DND-41 (cell line): Measurements from ENCODE around the gene CAB39L.

Experiments used
- ATAC-seq: fragments of 200-7000 bp; cut with Tn5 transposase; 3 replicates; pipeline ENCODE4 v1.9.1; 2021; ENCODE audit warnings: low read depth; ENCODE audit not compliant: insufficient read depth
- DNase-seq: peaks from one replicate; pipeline ENCODE4 v3.0.0-alpha.2; 2020
- H2AFZ ChIP-seq: 2 replicates; pipeline ENCODE4 v1.6.0; 2012; ENCODE audit warnings: low read depth, low read length
- H3K27ac ChIP-seq: 2 replicates; pipeline ENCODE4 v1.5.1; 2012; ENCODE audit warnings: low read length, inconsistent platforms
- H3K27me3 ChIP-seq: fragments of 200-600 bp; sonication (generic); 2 replicates; pipeline ENCODE4 v1.6.0; 2012; ENCODE audit warnings: low read length, mild to moderate bottlenecking, inconsistent platforms; ENCODE audit not compliant: insufficient read depth, poor library complexity
- H3K36me3 ChIP-seq: 2 replicates; pipeline ENCODE4 v1.5.1; 2012; ENCODE audit warnings: low read length, inconsistent platforms; ENCODE audit not compliant: insufficient read depth
- H3K4me1 ChIP-seq: 2 replicates; pipeline ENCODE4 v1.5.1; 2012; ENCODE audit warnings: mild to moderate bottlenecking, low read length; ENCODE audit not compliant: insufficient read depth
- H3K4me2 ChIP-seq: 2 replicates; pipeline ENCODE4 v1.6.0; 2012; ENCODE audit warnings: mild to moderate bottlenecking, moderate library complexity, low read length, inconsistent platforms; ENCODE audit not compliant: insufficient read depth
- H3K4me3 ChIP-seq, 2 experiments: fragments of 200-600 bp in 1 of 2; shearing (Covaris generic) in 1 of 2; 2 replicates each; pipeline ENCODE4 v1.5.1; 2012 to 2016; ENCODE audit warnings: inconsistent platforms in 2 of 2, low read length in 2 of 2, mild to moderate bottlenecking in 2 of 2, low read depth in 1 of 2, moderate library complexity in 1 of 2
- H3K79me2 ChIP-seq: 2 replicates; pipeline ENCODE4 v1.6.0; 2012; ENCODE audit warnings: low read length, inconsistent platforms; ENCODE audit not compliant: insufficient read depth
- H3K9ac ChIP-seq: 2 replicates; pipeline ENCODE4 v1.6.0; 2012; ENCODE audit warnings: low read depth, mild to moderate bottlenecking, inconsistent platforms, low read length, moderate library complexity
- H3K9me3 ChIP-seq: 2 replicates; pipeline ENCODE4 v1.5.1; 2012; ENCODE audit warnings: low read length, moderate library complexity, mild to moderate bottlenecking, inconsistent platforms; ENCODE audit not compliant: insufficient read depth, severe bottlenecking
- H4K20me1 ChIP-seq: 2 replicates; pipeline ENCODE4 v1.6.0; 2012; ENCODE audit warnings: low read length; ENCODE audit not compliant: insufficient read depth
- CTCF ChIP-seq: IDR thresholded peaks from 2 replicates; pipeline ENCODE4 v1.5.1; 2012; ENCODE audit warnings: borderline replicate concordance, low read length, moderate library complexity, mild to moderate bottlenecking; ENCODE audit not compliant: poor library complexity, severe bottlenecking; ENCODE audit errors: extremely low read depth
- EZH2 ChIP-seq: IDR thresholded peaks from 3 replicates; pipeline ENCODE4 v1.6.1; 2012; ENCODE audit warnings: borderline replicate concordance, low read depth, mild to moderate bottlenecking, moderate library complexity, low read length, inconsistent platforms; ENCODE audit not compliant: severe bottlenecking

CAB39L gene

DNA sequence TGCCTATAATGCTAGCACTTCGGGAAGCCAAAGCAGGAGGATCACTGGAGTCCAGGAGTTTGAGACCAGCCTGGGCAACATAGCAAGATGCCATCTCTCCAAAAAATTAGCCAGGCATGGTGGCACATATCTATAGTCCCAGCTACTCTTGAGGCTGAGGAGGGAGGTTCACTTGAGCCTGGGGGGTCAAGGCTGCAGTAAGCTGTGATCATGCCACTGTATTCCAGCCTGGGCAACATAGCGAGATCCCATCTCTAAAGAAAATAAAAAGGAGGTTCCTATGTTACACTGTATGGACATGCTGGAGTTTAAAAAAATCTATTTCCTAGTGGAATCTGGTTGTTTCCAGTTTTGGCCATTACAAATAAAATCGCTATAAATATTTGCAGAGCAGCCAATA is 2.6 kb downstream of the CAB39L start:
- no peaks in the 10 kb centered on the region for H3K27me3 ChIP-seq
- no peak overlapping the region for H3K9ac ChIP-seq
- H3K4me2 ChIP-seq = no peak overlapping the region
- DNase-seq = no peak
- H3K36me3 ChIP-seq = no peaks in the 10 kb centered on the region
- H3K9me3 ChIP-seq = no peaks in the 10 kb centered on the region
- H3K79me2 ChIP-seq = peaks cover 22% of the 10 kb centered on the region
- no peak overlapping the region for H3K27ac ChIP-seq
- no peak overlapping the region for H2AFZ ChIP-seq
- no peaks in the 10 kb centered on the region for H4K20me1 ChIP-seq
- H3K4me1 ChIP-seq = peaks cover 27% of the 10 kb centered on the region
- H3K4me3 ChIP-seq = no peak overlapping the region
- ATAC-seq = no peak
- TF ChIP-seq EZH2 (no peak), CTCF (no peak)

DNA sequence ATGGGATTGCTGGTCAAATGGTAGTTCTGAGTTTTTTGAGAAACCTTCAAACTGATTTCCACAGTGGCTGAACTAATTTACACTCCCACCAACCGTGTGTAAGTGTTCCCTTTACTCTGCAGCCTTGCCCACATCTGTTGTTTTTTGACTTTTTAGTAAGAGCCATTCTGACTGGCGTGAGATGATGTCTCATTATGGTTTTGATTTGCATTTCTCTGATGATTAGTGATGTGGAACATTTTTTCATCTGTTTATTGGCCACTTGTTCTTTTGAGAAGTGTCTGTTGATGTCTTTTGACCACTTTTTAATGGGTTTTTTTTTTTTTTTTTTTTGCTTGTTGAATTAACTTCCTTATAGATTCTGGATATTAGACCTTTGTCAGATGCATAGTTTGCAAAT is 4.3 kb downstream of the CAB39L start:
- no peak overlapping the region for H3K4me2 ChIP-seq
- peaks cover 12% of the 10 kb centered on the region for H3K4me1 ChIP-seq
- peaks cover 6% of the 10 kb centered on the region for H3K79me2 ChIP-seq
- ATAC-seq (no peak), DNase-seq (no peak)
- no peaks in the 10 kb centered on the region for H3K9me3 ChIP-seq
- H3K9ac ChIP-seq = no peak overlapping the region
- no peaks in the 10 kb centered on the region for H4K20me1 ChIP-seq
- no peak overlapping the region for H3K27ac ChIP-seq
- no peaks in the 10 kb centered on the region for H3K27me3 ChIP-seq
- H2AFZ ChIP-seq = no peak overlapping the region
- H3K4me3 ChIP-seq = no peak overlapping the region
- no peaks in the 10 kb centered on the region for H3K36me3 ChIP-seq
- TF ChIP-seq CTCF (no peak), EZH2 (no peak)

GRCh38 chr13:49437705-49438104 is 6.2 kb downstream of the CAB39L start:
- no peak overlapping the region for H3K4me3 ChIP-seq
- H3K9me3 ChIP-seq = no peaks in the 10 kb centered on the region
- ATAC-seq (no peak), DNase-seq (no peak)
- H3K4me1 ChIP-seq = peaks cover 5% of the 10 kb centered on the region
- H3K4me2 ChIP-seq = no peak overlapping the region
- no peaks in the 10 kb centered on the region for H3K36me3 ChIP-seq
- no peaks in the 10 kb centered on the region for H3K27me3 ChIP-seq
- H3K27ac ChIP-seq = no peak overlapping the region
- no peak overlapping the region for H3K9ac ChIP-seq
- peaks cover under 1% of the 10 kb centered on the region; the same call in 1 of the 2 replicates for H3K79me2 ChIP-seq
- H4K20me1 ChIP-seq = no peaks in the 10 kb centered on the region
- no peak overlapping the region for H2AFZ ChIP-seq
- no peak for TF ChIP-seq EZH2
- TF ChIP-seq CTCF = no peak

DNA sequence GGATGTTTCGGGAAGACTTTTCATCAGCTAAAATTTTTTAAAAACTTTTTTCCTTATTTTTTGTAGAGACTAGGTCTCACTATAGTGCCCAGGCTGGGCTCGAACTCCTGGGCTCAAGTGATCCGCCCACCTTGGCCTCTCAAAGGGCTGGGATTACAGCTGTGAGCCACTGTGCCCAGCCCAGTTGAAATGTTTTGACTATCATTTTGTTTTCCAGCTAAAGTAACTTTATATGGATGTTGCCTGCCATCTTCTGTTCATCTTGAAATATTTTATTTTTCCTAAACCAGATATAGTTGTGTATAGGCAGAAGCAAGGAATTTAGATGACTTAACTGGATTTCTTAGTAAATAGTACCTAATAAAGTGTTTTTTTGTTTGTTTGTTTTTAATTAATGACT is 7.0 kb downstream of the CAB39L start:
- Histone ChIP-seq H3K4me2 (no peak overlapping the region), H3K36me3 (no peaks in the 10 kb centered on the region), H3K9me3 (no peaks in the 10 kb centered on the region), H3K27me3 (no peaks in the 10 kb centered on the region), H4K20me1 (no peaks in the 10 kb centered on the region), H2AFZ (no peak overlapping the region), H3K4me1 (no peaks in the 10 kb centered on the region), H3K79me2 (no peaks in the 10 kb centered on the region), H3K4me3 (no peak overlapping the region), H3K27ac (no peak overlapping the region), H3K9ac (no peak overlapping the region)
- ATAC-seq = no peak
- DNase-seq = no peak
- no peak for TF ChIP-seq EZH2
- no peak for TF ChIP-seq CTCF
